Measurements from ENCODE around the gene ITGAD. TPM values are rescaled to one million over a fixed set of nuclear protein-coding genes. Genes with fewer than 3 reads are reported as not detected.

ITGAD gene
- total RNA-seq = not detected

DNA sequence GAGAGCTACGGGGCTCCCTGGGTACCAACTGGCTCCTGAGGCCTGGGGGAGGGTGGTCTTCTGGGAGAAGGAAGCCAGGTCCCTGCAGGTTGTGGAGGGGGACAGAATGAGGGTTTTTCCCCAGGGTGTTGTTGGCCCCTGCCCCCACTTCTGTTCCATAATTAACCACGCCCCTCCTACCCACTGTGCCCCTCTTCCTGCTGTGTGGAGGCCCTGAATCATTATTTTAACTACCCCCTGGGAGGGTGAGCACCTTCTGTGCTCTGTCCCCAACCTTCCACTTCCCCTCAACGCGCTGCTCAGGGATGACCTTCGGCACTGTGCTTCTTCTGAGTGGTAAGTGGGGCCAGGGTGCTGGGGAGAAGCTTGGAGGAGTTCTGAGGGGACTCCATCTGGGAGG, at the start of gene ITGAD:
TSS of gene ITGAD (plus strand) at position 280 of the 400 bp plus-strand sequence. CDS start at position 306, 26 bp downstream.
- no peak for DNase-seq

DNA sequence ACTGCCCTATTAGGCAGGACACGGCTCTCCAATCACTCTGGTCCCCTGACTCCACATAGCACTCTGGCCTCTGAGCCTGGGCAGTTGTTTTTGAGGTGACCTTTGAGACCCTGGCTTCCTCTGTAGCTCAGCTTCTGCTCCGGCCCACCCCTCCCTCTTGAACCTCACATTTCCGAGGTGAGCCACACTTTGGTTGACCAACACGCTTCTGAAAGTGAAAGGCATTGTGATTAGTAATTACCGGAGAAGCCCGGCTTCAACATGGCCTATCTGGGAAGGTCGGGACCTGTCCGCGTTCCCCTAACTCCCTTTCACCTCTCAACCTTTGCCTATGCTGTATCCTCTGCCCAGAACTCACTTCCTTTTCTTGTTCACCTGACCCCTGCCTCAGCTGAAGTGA, 48.4 kb upstream of the ITGAD start:
- DNase-seq = no peak

DNA sequence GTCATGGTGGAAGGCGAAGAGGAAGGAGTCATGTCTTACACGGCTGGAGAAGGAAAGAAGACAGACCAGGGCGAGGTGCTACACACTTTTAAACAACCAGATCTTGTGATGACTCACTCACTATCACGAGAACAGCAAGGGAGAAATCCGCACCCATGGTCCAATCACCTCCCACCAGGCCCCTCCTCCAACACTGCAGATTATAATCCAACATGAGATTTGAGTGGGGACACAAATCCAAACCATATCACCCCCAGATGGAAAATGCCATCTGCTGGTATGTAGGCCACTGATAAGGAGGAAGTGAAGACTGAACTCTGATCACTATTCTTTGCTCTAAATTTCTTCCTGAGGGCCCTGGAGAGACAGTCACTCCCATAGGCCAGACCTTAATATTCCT, 45.7 kb upstream of the ITGAD start:
- DNase-seq = no peak

DNA sequence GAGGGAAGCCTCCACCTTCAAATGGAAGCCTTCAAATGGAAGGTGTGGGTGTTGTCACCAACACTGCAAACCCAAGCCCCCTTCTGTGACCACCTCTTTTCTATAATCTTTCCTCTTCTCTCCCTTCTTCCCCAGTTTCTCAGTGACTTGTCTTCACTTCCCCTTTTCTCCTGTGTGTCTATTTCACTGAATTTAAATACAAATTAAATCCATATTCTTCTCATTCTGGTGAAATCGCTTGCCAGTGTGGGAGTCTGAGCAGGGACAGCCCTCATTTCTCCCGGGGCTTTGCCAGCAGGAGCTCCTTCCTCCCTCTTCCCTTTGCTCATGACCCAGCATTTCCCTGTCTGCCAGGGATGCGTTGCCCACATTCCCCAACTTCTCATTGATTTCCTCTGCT, 44.6 kb upstream of the ITGAD start:
- DNase-seq = no peak

DNA sequence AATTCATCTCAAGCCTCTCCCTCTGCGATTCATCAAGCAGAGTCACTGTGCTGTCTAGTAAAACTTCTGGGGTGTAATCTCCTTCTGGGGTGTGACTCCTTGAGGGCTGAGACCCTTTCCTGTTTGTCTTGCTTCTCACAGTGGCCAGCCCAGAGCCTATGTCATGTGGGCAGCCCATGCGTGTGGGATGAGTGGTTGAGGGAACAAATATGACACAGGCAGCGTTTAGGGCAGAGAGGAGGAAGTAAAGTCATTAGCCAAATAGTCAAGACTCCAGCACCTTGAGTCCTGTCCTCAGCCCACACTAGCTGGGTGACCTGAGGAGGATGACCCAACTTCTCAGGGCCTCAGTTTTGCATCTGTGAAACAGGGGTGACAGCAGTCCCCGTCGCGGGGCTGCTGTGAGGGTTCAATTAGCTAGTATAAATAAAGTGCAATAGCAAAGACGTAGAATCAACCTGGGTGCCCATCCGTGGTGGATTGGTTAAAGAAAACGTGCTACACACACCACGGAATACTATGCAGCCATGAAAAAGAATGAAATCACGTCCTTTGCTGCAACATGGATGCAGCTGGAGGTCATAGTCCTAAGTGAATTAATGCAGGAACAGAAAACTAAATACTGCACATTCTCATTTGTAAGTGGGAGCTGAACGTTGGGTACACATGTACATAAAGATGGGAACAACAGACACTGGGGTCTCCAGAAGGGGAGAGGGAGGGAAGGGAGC, 42.7 kb upstream of the ITGAD start:
- no peak for DNase-seq

DNA sequence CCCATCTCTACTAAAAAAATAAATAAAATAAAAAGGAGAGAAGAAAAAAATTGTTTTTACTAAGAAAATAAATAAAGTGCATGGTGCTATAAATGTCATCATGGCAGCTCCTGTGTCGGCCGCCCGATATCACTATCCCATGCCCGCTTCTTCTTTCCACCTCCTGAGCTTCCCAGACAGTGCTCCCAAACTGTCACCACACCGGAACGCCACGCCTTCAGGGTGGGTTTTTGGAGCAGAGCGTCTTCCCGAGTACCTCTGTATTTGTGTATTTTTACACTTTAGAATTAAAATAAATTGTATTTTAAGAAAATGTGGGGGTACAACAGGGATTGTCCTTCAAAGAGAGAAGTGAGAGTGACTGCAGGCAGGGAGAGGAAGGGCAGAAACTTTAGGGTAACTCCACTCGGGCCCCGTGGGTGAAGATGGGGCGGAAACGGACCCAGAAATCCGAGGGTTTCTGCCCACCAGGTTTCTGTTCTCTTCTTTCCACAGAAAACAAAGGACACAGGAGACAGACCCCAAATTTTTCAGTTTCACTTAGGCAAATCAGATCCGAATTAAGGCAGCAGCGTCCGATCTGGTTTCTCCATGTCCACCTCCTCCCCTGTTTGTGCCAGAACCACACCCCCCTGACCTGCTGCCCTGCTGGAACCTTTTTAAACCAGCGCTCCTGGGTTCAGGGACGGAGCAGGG, 41.7 kb upstream of the ITGAD start:
- no peak for DNase-seq

DNA sequence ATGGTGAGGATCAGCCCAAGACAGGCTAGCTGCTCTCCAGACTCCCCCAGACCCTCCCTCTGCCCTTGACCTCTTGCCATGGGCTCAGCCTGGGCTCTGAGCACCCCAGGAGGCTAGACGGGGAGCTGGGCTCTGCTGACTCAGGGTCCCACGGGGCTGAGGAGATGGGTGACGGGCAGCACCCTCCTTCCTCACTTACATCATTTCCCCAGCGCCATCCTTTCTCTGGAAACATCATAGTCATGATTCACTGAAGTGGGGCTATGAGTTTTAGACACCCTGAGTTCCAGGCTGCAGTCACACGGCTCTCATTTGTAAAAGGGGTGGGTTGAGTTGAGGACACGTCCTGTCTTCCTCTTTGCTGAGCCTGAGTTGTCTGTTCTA, 41.2 kb upstream of the ITGAD start:
- no peak for DNase-seq

DNA sequence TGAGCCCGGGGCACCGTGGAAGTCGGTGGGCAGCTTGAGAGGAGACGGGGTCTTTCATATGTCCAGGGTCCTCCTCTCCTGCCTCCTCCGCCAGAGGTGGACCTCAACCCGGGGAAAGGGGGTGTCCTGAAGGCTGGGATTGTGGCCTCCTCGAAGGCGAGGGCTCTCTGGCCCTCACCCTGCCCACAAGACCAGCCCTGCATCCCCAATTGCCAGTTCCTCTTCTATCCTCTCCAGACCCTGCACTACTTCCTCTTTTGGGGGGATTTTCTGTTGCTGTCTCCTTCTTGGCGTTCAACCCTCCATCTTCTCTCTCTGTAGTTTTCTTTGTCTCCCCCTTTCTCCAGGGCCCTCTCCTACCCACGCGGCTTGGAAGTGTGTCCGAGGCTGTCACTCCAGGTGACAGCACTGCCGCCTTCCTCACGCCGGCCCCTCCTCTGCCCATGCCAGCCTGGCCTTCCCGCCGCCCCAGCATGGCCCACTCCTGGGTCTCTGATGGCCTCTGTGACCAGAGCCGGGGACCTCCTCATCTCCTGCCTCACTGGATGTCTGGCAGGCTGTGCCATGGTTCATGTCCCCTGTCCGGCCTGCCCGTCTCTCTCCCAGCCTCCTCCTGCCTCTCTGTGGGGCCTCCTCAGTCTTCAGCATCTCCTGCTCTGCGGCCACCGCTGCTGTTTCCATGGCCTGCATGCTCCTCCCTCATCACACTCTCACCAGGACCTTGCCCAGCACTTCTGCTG, 40.6 kb upstream of the ITGAD start:
- no peak for DNase-seq

DNA sequence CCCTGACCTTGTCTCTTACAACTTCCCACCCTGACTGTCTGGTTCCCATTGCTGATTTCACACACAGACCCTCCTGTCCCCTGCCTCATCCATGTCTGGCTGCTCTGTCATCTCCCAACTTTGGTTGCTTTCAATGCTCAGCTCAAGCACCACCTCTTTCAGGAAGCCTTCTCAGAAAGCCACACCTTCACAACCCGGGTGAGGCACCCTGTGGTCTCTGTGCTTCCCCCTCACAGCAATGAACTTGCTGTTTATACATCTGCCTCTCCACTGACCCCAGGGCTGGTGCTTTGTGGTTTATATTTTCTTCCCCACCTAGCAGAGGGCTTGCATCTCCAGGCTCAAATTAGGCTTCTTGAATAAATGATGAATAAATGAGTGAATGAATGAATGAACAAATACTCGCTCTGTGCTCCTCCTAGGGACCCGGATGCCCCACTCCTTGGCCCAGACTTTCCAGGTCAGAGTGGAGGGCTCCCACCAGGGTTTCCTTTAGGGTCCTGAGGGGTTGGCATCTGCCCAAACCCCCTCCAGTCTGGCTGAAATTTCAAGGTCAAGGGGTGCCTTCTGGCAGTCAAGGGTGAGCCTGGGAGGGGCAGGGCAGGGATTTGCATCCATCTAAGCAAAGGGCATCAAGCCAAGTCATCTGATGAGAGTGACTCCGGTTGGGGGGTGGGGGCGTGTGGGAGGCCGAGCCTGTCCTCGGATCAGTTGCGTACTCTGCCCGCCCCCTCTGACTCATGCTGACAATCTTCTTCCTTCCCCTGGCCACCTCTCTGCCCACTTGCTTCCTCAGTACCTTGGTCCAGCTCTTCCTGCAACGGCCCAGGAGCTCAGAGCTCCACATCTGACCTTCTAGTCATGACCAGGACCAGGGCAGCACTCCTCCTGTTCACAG, 38.5 kb upstream of the ITGAD start, which contains the start of gene ITGAX:
TSS of gene ITGAX (plus strand) at position 783 of the 898 bp plus-strand sequence. CDS start at position 862, 79 bp downstream.
- no peak for DNase-seq

DNA sequence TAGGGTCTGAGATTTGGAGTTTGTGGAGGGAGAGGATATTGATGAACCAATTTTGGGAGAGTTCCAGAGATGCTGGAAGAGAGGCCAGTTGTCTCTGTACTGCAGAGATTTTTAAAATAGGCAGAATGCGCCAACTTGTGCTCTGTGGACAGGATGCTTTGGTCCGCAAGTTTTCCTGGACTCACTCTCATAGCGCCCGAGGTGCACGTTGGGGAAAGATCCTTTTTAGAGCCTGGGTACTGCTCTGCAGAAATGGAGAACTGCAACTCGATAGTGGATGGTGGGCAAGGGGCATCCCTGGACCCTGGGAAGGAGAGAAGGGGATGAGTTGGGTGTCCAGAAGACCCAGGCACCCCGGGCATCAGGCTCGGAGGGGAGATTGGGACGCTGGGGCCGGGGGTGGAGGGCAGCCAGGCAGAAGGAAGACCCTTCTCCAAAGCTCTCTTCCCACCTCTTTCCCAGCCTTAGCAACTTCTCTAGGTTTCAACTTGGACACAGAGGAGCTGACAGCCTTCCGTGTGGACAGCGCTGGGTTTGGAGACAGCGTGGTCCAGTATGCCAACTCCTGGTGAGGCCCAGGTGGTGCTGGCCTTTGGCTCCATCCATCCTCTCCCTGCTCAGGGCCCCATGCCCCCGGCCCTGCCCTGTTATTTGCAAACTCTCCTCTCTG, 37.6 kb upstream of the ITGAD start:
- DNase-seq = no peak

DNA sequence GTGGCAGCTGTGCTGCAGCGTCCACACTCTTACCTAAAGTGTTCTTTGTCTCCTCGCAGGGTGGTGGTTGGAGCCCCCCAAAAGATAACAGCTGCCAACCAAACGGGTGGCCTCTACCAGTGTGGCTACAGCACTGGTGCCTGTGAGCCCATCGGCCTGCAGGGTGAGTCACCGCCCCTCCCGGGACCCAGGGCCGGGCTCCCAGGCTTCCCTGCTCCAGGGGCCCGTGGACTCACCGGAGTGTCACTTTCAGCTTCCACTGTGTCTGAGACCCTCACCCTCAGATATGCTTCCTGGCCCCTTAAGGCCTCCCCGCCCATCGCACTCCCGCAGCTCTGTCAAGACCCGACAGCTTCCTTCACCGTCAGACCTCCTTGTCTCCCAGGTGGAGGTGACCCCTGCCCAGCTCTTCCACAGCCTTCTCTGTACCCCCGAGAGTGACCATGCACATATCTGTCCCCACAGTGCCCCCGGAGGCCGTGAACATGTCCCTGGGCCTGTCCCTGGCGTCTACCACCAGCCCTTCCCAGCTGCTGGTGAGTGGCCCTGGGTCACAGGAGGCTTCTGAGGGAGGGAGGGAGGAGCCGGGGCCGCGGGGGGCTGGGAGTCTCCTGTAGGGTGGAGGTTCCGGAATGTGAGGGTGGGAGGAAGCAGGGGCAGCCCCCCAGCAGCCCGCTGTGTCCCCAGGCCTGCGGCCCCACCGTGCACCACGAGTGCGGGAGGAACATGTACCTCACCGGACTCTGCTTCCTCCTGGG, 36.4 kb upstream of the ITGAD start:
- no peak for DNase-seq

DNA sequence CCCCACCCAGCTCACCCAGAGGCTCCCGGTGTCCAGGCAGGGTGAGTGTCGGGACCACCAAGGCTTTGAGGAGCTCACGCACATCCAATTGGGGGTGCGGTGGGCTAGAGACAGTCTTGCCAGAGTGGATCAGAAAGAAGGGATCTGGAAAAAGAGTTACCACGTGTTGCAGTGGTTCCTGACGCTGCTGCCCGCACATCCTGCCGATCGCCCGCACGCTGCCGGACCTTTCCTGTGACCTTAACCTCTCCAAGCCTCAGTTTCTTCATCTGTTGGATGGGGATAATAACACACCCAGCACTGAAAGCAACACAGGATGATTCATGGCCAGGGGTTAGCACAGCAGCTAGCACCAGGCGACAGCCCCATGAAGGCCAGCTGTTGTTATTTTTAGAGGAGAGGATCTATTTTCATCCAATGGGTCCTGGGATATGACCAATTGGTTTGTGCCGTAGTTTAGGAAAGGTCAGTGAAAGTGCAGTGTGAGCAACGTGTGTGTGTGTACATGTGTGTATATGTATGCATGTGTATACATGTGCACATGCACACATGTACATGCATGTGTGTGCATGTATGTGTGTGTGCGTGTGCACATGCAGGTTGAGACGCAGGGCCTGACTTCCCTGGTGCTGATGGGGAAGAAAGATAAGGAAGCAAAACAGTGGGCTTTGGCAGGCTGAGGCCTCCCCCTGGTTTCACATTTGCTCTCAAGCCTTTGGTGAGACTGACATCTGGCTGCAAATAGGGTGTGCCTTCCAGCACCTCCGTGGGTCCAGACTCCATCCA, 35.6 kb upstream of the ITGAD start:
- DNase-seq = no peak

DNA sequence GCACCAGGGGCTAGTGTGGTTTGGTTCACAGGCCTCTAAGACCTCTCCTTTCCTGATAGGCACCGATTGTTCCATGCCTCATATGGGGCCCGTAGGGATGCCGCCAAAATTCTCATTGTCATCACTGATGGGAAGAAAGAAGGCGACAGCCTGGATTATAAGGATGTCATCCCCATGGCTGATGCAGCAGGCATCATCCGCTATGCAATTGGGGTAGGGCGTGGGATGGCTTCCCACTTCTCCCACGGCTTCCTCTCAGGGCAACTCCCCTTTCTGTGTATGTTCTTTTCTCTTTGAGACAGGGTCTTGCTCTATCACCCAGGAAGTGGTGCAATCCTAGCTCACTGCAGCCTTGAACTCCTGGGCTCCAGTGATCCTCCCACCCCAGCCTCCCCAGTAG, 32.9 kb upstream of the ITGAD start:
- no peak for DNase-seq

DNA sequence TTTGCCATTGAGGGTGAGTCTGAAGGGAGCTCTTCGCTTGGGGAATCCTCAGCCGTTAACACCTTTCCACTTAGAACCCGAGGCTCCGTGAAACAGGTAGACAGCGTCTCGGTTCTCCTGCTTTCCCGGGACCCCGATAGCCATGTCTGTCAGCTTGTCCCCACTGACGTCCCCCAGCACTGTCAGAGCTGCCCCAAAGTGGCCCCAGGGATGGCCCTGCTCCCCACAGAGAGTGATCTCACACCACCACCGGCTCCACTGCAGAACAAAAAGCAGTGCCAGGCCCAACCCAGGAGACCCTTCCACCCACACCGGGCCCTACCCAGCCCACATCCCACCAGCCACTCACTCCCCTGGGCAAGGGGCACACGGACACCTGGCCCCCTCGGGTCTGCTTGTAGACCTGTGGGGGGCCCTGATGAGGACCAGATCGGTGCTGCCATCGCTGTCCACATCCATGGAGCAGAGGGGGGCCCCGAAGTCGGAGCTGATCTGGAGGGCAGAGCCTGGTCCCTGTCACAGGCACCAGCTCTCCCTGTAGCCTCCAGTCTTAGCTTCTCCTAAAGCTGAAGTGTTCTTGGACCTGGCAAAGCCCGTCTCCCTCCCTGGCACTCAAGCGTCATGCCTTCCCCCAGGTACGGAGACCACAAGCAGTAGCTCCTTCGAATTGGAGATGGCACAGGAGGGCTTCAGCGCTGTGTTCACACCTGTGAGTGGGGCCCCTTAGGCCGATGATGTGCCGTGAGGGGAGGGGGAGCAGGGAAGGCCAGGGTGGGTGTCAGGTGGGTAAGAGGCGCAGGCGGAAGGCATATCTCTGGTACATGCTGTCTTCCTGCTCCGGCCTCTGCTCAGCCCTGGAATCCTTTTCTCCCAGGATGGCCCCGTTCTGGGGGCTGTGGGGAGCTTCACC, 31.7 kb upstream of the ITGAD start:
- DNase-seq = no peak

DNA sequence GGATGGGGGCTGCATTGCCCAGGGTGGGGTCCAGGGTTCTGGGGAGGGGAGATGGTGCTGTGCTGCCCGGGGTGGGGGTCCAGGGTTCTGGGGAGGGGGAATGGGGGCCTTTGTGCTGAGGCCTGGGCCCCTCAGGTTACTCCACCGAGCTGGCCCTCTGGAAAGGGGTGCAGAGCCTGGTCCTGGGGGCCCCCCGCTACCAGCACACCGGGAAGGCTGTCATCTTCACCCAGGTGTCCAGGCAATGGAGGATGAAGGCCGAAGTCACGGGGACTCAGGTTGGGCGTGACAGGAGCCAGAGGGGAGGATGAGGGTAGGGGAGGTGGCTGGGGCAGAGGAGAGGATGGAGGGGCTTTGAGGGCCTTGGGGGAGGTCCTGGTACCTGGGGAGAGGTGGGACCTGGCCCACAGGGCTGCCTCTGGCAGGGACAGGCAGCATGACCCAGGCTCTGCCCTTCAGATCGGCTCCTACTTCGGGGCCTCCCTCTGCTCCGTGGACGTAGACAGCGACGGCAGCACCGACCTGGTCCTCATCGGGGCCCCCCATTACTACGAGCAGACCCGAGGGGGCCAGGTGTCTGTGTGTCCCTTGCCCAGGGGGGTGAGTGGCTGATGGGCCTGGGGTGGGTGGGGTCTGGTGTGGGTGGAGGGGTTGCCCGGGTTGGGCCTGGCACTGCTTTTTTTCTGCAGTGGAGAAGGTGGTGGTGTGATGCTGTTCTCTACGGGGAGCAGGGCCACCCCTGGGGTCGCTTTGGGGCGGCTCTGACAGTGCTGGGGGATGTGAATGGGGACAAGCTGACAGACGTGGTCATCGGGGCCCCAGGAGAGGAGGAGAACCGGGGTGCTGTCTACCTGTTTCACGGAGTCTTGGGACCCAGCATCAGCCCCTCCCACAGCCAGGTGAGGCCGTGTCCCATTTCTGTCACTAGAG, 30.4 kb upstream of the ITGAD start:
- no peak for DNase-seq

DNA sequence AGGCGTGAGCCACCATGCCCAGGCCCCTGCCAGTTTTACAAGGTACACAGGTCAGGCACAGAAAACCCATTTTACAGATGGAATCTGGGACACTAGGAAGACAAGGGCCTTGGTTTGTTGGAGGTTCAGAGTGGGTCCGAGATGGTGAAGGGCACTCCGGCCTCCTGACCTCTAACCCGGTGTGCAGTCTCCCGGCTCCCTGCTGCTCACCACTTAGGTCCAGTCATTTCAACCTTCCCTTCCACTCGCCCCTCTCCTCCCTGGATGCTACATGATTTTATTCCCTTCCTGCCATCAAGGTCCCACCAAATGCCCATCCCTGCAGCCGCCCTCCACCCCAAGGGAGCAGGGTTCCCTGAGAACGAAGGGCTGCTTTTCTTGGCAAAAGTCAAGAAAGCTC, 29.4 kb upstream of the ITGAD start:
- DNase-seq = no peak

DNA sequence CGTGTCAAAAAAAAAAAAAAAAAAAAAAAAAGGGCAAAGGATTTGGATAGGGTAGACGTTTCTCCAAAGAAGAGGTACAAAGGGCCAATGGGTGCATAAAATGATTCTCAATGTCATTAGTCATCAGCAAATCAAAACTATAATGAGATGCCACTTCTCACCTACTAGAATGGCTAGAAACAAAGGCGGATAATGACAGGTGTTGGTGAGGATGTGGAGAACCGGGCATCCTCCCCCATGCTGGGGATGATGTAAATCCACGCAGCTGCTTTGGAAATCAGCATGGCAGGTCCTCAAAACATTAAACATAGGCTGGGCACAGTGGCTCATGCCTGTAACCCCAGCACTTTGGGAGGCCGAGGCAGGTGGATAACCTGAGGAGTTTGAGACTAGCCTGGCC, 28.7 kb upstream of the ITGAD start:
- DNase-seq = no peak
